ENCODE results near the gene ALDH1A3.

ALDH1A3 gene

GRCh38 chr15:100901702-100902435 is 22.2 kb downstream of the ALDH1A3 start:
- DNase-seq (ENCODE audit: low read depth), result no peak

- no peak for DNase-seq (ENCODE audit: low read depth)
These were observed 23.0 kb downstream of the ALDH1A3 start for GRCh38 chr15:100902436-100903167.

- no peak for DNase-seq (ENCODE audit: low read depth)
These were observed 23.5 kb downstream of the ALDH1A3 start for GRCh38 chr15:100903168-100903554.

GRCh38 chr15:100905850-100906249 is 26.2 kb downstream of the ALDH1A3 start:
- DNase-seq (ENCODE audit: low read depth), result no peak

GRCh38 chr15:100908466-100908865 is 28.8 kb downstream of the ALDH1A3 start:
- no peak for DNase-seq (ENCODE audit: low read depth)

GRCh38 chr15:100909565-100909964 is 29.9 kb downstream of the ALDH1A3 start:
- no peak for DNase-seq (ENCODE audit: low read depth)

DNA sequence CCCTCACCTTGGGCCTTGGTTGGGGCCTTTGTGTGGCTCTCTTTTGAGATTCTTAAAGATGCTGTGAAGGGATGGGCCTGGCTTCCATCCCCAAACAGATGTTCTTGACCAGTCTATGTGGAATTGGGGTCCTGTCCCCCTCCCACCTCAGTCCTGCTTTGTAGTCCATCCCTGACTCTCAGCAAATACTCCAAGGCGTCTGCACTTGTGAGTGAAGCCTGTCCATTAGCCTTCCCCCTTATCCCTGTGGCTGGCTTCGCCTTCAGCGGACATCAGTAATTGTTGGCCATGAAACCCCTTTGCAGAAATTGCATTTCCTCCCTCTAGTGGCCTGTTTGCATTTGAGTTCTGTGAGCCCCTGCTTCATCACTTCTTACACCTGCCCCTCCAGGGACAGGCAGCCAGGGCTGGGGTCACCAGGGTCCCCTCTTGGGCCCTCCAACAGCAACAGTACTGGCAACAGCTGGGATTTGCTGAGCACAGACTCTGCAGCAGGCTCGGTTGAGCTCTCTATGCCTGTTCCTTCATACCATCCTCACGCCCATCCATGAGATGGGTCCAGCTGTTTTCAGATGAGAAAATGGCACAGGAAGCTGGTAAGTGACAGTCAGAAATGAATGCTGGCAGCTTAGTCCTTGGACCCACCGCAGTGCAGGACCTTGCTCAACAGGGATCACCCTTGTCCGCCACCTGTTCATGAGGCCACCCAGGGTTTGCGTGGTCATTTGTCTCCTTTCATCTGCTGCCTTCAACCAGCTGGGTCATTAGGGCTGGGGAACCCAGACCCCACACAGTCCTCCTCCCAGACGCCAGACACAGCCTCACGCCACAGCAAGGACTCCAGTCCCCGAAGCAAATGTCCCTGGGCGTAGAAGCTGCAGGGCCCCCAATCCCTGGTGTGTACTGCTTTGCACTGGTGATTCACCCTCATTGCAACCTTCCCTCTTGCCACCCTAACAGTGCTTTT is 30.6 kb downstream of the ALDH1A3 start:
- DNase-seq (ENCODE audit: low read depth), result no peak

DNA sequence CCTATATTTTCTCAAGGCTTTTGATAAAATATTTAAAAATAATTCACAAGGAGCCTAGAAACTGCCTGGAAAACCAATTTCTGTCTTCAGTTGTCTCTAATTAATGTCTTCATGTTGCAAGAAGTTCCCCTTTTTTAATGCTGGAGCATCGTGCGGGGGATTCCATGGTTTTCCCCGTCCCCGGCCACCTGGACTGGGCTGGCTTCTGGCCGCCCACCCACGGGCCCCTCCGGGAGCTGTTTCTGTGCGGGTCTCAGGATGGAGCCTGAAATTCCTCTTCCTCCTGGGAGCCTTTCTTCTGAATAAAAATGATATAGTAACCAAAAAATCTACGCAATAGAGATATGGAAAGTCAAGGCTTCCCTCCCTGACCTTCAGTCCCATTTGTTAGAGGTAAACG is 31.5 kb downstream of the ALDH1A3 start:
- DNase-seq (ENCODE audit: low read depth), result no peak

- no peak for DNase-seq (ENCODE audit: low read depth)
These were observed 34.3 kb downstream of the ALDH1A3 start for GRCh38 chr15:100913961-100914360.

DNA sequence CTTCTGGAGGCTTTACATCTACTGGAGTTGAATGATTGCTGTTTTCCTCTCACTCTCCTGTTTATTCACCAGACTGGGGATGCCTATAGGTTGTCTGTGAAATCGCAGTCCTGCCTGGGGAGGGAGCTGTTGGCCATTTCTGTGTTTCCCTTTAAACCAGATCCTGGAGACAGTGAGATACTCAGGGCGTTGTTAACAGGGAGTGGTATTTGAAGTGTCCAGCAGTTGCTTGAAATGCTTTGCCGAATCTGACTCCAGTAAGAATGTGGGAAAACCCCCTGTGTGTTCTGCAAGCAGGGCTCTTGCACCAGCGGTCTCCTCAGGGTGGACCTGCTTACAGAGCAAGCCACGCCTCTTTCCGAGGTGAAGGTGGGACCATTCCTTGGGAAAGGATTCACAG is 35.2 kb downstream of the ALDH1A3 start:
- no peak for DNase-seq (ENCODE audit: low read depth)

GRCh38 chr15:100918034-100918689 is 38.5 kb downstream of the ALDH1A3 start:
- DNase-seq (ENCODE audit: low read depth), result peak; percentile 63

GRCh38 chr15:100918690-100919480 is 39.3 kb downstream of the ALDH1A3 start, which contains the start of gene LRRK1:
Gene LRRK1 (plus strand): TSS chr15:100919357. CDS start chr15:100924633, 5,276 bp downstream.
- no peak for DNase-seq (ENCODE audit: low read depth)

DNA sequence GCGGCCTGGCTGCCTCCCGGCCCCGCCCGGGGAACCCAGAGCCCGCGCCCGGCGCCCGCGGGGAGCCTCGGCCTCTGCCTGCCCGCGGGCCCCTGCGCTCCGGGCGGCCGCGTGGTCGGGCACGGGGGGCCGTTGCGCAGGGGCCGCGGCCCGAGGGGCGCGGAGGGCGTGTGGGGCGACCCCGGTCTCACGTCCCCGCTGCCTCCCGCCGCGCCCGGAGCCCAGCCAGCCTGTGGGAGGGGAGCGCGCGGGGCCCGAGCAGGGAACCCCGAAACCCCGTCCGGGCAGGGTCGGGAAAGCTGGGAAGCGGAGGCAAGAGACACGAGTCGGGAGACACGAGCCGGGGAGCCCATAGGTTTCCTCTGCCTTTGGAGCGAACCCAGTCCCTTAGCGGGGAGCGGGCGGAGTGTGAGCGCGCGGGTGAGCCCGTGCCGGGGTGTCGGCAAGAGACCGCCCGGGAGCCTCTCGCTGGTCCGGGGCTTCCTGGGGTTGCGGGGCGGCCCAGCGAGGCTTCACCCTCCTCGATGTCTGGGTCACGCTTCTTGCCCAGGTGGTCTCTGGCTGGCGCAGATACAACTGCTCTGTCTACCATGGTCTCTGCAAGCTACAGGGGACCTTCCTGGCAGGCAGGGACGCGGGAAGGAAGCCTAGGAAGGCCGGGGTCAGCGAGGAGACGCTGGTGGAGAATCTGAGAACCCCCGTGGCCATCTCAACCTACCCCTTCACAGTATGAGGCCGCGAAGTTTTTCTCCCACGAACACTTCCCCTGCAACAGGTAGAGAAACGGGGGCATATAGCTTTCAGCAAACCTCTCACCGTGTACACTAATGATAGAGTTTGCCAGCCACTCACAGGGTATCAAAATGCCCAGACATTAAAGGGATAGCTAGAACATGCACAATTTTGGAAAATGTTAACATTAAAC is 40.1 kb downstream of the ALDH1A3 start:
- DNase-seq (ENCODE audit: low read depth), result no peak

DNA sequence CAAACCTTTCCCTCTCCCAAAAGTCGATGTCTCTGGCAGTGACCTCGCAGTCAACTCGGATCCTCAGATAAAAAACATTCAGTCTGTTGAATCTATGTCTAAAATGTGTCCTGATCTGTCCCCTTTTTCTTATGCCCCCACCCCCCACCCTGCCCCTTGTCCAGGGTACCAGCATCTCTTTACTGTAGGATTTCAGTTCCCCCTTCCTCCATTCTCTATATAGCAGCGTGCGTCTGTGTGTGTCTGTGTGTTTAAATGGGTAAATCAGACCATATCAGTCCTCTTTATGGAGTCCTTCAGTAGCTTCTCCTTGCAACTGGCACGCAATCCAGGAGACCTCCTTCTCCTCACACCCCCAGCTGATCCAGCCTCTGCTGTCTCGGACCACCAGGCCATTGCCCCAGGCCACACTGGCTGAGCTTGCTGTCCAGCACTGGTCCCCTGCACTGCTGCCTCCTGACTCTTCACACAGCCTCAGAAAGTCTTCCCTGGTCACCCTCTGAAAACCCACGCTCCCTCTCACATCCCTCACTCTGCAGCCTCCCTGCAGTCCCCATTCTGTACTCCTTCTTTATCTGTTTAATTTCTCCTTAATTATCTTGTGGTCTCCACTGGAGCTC is 41.0 kb downstream of the ALDH1A3 start:
- DNase-seq (ENCODE audit: low read depth), result no peak

- DNase-seq (ENCODE audit: low read depth), result no peak
These were observed 42.8 kb downstream of the ALDH1A3 start for GRCh38 chr15:100922192-100923040.

GRCh38 chr15:100923076-100923475 is 43.4 kb downstream of the ALDH1A3 start:
- DNase-seq (ENCODE audit: low read depth), result no peak

DNA sequence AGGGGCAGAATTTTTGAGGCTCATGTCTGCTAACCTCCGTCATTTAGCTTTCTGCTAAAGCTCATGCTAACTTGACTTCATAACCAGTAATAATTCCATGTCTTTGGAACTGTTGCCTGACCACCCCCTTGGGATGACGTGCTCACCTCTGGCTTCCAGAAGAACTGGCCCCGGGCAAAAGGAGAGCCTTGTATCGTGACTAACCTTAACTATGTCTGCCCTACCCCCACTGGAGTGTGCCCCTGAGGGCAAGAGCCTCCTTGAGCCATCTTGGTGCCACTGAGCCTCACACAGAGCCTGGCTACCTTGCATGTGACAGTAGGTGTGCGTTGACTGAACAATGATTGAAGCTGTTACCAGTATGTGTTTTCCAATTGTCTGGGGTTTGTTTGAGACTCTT is 44.3 kb downstream of the ALDH1A3 start:
- DNase-seq (ENCODE audit: low read depth), result no peak

DNA sequence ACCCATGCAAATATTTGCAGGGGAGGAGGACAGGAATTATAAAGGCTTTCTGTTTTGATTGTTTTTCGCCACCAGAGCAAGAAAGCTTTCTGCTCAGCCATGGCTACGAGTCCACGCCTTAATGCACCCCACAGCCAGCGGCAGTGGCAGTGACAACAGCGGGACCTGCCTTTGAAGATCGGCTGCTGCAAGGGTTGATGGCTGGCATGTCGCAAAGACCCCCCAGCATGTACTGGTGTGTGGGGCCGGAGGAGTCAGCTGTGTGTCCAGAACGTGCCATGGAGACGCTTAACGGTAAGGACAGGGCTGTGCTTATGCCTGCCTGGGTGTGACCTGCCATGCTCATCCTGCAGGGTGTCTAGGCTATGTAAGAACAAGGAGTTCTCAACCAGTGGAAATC is 44.8 kb downstream of the ALDH1A3 start:
- DNase-seq (ENCODE audit: low read depth), result no peak
